ENCODE measurements around the gene ZFC3H1. TPM values are rescaled to one million over a fixed set of nuclear protein-coding genes. Genes with fewer than 3 reads are reported as not detected.

ZFC3H1 gene
- total and polyA plus RNA-seq, 2 donors (not counting 3 experiments of a cell fraction or from before 2014, with no cell fraction given) = 23.6 to 60.4 TPM

DNA sequence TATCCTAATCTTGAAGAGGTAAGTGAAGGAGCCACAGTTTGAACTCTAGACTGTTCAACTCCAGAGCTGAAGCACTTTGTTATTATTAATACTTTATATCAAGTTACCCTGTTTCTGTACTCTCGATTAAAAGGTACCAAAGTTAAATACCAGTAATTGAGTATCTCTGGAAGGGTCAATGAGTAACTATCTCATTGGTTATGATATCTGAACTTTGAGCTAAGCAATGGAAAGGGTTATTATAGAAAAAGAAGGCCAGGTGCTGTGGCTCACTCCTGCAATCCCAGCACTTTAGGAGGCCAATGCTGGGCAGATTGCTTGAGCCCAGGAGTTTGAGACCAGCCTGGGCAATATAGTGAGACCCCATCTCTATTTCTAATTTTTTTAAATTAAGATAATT is 32.1 kb upstream of the ZFC3H1 start:
- Histone ChIP-seq H3K9ac (replicated peaks; ENCODE audit: extremely low read depth, insufficient read depth, low read length) (no peak overlapping the region), H3K9me3 (replicated peaks; ENCODE audit: control insufficient read depth, insufficient read depth, low read length) (no peaks in the 10 kb centered on the region), H3K4me3 (replicated peaks in 1 of 3; ENCODE audit: insufficient read depth in 1 of 3, low read depth in 1 of 3, low read length in 3 of 3) (no peak overlapping the region), H3K9me1 (replicated peaks; ENCODE audit: control insufficient read depth, extremely low read depth, insufficient read depth, low read length) (no peaks in the 10 kb centered on the region), H3K79me2 (ENCODE audit: control insufficient read depth, insufficient read depth, low read length) (no peaks in the 10 kb centered on the region), H2AFZ (ENCODE audit: low read depth, low read length) (no peak overlapping the region), H3K36me3 (ENCODE audit: control insufficient read depth in 2 of 2, extremely low read depth in 1 of 2, insufficient read depth in 2 of 2, low read length in 2 of 2) (peaks cover 1 to 3% of the 10 kb centered on the region in 2 experiments), H3K4me1 (ENCODE audit: control insufficient read depth, extremely low read depth, insufficient read depth, low read length) (no peaks in the 10 kb centered on the region), H3K27me3 (ENCODE audit: control insufficient read depth in 2 of 2, insufficient read depth in 2 of 2, low read length in 2 of 2) (no peaks in the 10 kb centered on the region), H3K4me2 (ENCODE audit: insufficient read depth, low read length) (no peak overlapping the region), H3K27ac (ENCODE audit: insufficient read depth, low read depth, low read length) (no peak overlapping the region), H4K20me1 (replicated peaks; ENCODE audit: control insufficient read depth, extremely low read depth, insufficient read depth, low read length) (no peaks in the 10 kb centered on the region)
- BruUV-seq (replicated peaks) = no TSS peak
- TF ChIP-seq EZH2 (IDR thresholded peaks at IDR 0.05; ENCODE audit: borderline replicate concordance, low read depth, low read length, severe bottlenecking) (no peak), POLR2A (IDR thresholded peaks at IDR 0.05; ENCODE audit: low read depth, low read length) (no peak), MYC (IDR thresholded peaks at IDR 0.05; ENCODE audit: low read depth, low read length) (no peak), GATA2 (IDR thresholded peaks at IDR 0.05; ENCODE audit: insufficient read depth, insufficient read length, low read depth, low read length) (no peak), CTCF (IDR thresholded peaks at IDR 0.05; ENCODE audit: extremely low read depth in 1 of 2, insufficient read depth in 1 of 2, low read depth in 1 of 2, low read length in 2 of 2) (no peak), FOS (IDR thresholded peaks at IDR 0.05; ENCODE audit: borderline replicate concordance, insufficient read depth, low read length) (no peak), MAX (IDR thresholded peaks at IDR 0.05; ENCODE audit: insufficient read depth, insufficient read length) (no peak), POLR2AphosphoS5 (IDR thresholded peaks at IDR 0.05; ENCODE audit: insufficient read depth, low read depth, low read length) (no peak), JUN (IDR thresholded peaks at IDR 0.05; ENCODE audit: borderline replicate concordance, insufficient read depth, insufficient read length, low read depth) (no peak)
- POLR2A ChIA-PET = no interaction called here
- CTCF ChIA-PET = interaction anchor here (0.5 kb wide), 1 partner anchor 58 kb away, joined by 3 read pairs; no protein-coding TSS in a partner anchor
- no peak for FAIRE-seq
- dilution Hi-C loops (cut with MboI; ENCODE audit: extremely low pct_ligation_motif_present, low sequenced_read_pairs) = no loop called here
- intact Hi-C loops (cut with micrococcal nuclease) = no loop called here
- no peak for DNase-seq (ENCODE audit: low read depth, low spot score)
